Mesenteric fat pad (tissue), 1 donor: ENCODE data around the gene CTDSPL2. TPM values are rescaled to one million over a fixed set of nuclear protein-coding genes. Genes with fewer than 3 reads are reported as not detected.
"Not testable (repeated sequence)": the region's sequence is repeated elsewhere in the genome, so short reads cannot be mapped to it uniquely, and the experiment has no call there.

Experiments
- DNase-seq: peaks from one replicate; pipeline ENCODE4 v3.0.0-alpha.2; 2020; ENCODE audit warnings: low spot score
- long read RNA-seq: library from polyadenylated mRNA; unstranded; transcript quantifications from one replicate; pipeline ENCODE4 v2.0.0, GENCODE V29; 2020
- total RNA-seq: library from RNA; stranded (reverse); fragmentation: NEBNext Ultra II Directional; extraction: Animal tissue kit (Norgen Biotek cat#: 25700); gene quantifications from one replicate; pipeline ENCODE4 v1.2.1, GENCODE V29; 2021
- donor health status: DM: yes; HTN: yes; CAD: no.

CTDSPL2 gene
- total RNA-seq, result 26.1 TPM
- long read RNA-seq, full-length matches to known transcripts, result 2 of 44 reads
- long read RNA-seq, partial matches to known transcripts, result 36 of 44 reads
- long read RNA-seq, other reads (novel, unspliced or antisense), result 6 of 44 reads

DNA sequence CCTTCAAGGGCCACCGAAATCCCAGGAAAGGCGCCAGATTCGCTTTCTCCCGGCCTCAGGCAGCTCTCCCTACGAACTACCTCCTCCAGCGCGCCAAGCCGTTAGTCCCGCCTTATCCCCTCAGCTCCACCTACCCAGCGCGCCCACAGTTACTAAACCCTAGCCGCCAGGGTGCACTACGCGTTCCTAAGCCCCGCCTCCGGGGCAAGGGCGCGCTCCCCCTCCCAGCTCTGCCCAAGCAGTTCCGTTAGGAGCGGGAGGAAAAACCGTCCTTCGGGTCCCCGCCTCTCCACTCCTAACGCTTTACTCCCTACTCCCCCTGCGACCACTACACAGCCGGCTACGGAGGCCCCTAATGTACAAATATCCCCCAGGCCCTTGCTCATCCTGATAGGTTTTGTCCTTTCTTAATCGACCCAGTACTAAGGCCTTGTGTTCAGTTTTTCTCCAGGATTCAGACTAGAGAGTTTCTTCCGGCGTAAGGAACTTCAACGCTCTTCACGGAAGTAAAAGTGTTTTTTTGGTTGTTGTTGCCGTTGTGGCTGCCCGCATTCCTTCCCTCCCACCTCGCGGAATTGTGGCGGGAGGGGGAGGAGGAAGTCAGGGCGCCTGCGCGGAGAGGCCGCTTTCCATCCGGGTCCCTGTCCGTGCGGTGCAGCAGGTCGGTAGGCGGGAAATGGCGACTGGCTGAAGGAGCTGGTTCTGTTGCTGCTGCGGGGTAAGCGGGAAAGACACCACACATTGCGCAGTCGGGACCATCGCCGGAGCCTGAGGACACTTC is at the start of gene CTDSPL2:
Gene CTDSPL2, plus strand, starts transcription at position 655 of the 781 bp plus-strand sequence. CDS start 31,386 bp downstream, outside the sequence.
- peak; percentile 99 for DNase-seq

DNA sequence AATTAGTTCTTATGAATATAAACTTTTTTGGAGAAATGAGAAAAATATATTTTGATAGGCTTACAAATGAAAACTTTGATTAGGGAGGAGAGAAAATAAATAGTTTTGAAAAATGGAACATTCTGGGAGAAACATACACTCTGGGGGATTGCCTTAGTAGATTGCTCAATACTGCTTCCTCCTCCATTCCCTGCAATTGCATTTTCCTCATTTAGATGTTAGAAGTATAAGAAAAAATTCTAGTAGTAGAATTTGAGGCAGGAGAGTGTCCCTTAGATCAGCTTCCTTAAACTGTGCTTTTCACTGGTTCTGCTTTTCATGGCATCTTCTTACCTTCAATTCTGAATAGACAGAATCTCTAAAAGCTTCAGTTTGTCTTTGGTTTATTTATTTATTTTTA is 46.2 kb upstream of the CTDSPL2 start:
- no peak for DNase-seq

DNA sequence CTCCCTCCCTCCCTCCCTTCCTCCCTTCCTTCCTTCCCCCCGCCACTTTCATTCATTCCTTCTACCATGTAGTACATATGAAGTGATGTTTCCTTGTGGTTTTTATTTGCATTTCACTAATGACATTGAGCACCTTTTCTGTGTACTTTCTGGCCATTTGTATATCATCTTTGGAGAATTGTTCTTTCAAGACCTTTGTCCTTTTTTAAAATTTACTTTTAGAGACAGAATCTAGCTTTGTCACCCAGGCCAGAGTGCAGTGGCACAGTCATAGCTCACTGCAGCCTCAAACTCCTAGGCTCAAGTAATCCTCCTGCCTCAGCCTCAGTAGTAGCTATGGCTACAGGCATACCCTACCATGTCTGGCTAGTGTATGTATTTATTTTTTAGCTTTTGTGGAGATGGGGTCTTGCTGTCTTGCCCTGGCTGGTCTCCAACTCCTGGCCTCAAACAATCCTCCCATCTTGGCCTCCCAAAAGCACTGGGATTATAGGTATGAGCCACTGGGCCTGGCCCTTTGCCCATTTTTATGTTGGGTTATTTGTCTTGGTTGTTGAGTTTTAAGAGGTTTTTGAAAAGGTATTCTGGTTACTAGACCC is 42.0 kb upstream of the CTDSPL2 start:
- no peak for DNase-seq

DNA sequence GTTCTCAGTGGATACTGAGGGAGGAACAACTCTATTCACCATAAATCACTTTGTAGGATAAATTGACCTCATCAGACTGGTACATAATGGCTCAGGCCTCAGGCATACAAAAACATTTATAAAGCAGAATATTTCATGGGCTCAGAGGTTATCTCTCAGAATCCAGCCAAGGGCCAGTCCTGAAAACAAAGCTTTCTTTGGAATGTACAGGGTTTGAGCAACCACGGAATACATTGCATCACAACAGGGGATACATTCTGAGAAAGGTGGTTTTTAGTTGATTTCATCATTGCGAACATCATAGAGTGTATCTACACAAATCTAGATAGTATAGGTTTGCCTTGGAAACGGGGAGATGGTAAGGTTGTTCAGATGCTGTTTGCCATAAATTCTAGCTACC is 33.4 kb upstream of the CTDSPL2 start:
- no peak for DNase-seq

DNA sequence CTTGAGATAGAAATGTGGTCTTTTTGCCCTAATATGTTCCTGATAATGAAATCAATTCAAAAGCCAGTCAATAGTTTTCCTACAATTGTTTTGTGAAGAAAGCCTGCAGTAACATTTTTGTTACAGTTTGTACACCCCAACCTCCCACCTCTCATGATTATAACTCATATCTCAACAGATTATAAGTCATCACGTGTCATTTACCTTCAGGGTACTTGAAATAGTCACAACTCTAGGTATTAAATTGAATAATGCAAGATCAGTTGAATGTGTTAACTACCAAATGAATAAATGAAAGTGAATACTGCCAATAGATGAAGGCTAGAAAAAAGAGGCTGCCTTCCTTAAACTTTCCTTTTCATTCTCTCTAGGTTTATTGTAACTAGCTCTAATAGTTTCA is 32.9 kb upstream of the CTDSPL2 start:
- DNase-seq, result no peak

DNA sequence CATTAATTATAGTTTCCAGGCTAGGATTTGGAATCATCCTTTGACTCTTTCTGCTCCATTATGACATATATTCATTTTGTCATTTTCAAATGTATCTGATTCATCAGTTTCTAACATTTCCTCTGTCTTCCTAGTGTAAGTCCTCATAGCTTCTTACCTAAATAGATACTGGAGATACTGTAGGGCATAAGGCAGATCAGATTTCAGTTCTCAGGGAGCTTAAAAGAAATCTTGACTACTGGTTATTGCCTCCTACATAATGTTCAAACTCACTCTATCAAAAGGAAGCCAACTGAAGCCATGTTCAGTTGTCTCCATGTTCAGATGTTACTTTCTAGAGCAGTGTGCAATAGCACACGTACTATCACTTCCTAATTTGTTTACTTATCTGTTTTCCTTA is 29.6 kb upstream of the CTDSPL2 start:
- no peak for DNase-seq

DNA sequence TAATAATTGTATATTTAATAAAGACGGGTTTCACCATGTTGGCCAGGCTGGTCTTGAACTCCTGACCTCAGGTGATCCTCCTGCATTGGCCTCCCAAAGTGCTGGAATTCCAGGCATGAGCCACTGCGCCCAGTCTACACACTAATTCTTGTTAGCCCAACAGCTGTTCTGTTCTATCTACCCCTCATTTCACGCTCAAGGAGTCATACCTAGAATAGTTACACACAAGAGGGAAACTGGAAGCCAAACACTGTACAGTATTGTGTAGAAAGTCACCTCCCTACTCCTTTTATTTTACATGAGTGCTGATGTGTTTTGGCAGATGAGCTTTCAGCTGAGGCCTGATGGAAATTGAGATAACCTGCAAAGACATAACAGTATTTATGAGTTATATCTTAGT is 13.4 kb upstream of the CTDSPL2 start:
- no peak for DNase-seq

DNA sequence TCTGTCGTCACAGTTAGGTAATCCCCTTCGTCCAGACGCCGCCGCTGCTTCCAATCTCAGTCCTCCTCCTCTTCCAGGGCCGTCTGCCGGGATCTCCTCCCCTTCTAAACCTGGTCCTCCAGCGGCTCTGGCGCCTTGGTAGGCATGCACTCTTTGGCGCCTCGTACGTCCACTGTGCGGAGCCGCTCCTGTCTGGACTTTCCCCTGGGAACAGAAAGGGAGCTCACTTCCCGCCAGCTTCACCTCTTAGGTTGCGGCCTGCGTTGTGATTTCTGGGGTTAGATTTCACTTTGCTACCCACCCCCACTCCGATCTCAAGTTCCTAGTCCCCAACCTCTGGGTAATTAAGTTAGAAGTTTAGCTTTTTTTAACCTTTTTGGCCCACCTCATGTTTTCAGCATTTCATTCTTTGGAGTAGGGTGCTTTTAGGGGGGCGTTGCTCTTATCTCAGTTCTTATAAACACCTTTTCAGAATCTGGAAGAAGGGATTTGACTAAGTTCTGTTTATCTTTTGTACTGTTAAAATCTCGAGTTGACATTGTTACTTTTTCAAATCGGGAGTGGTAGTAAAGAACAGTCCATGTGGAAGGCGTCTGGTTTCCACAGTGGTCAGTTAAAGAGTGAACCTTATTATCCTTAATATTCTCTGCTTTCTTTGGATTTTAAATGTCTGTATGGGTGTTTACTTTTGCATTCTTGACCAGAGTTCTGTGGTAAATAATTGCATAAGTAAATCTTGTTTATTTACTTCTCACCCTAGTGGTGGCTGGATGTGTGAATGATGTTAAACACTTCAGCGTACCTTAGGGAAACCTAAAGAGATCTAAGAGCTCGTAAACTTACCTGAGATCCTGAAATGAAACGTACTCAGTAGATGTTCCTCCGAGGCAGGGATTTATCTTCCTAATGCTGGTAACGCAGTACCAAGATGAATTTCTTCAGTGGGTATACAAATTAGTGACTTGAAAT is 611 bp downstream of the CTDSPL2 start:
- no peak for DNase-seq

DNA sequence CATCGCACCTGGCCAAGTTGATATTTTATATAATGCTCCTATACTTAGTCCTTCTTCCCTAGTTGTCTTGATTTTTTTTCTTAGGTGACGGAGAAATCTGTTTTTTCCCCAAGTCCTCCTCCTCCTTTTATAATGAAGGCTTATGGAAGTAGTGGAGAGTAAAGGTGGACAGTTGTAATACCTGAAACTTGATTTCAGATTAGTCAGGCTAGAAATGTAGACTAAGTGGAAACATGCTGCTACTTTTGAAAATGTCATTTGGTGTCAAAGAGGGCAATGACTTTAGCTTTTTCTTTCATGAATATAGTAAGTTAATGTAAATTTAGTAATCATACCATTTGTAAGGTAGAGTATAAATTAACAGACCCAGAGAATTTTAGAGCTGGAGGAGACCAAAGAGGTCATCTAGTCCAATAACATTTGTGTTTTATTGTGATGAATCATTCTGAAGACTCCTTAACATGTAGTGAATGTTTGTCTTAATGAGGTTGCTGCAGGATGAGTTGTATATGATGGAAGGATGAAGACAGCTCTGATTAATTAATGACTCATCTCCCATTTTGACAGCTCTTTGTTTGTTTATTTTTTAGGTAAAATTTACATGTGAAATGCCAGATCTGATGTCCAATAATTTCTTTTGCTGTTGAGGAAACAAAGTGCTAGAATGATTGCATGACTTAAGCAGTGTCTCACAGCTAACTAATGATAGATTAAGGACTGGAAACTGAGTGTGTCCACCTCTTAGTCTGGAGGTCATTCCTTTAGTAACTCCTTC is 8.7 kb downstream of the CTDSPL2 start:
- DNase-seq, result no peak

DNA sequence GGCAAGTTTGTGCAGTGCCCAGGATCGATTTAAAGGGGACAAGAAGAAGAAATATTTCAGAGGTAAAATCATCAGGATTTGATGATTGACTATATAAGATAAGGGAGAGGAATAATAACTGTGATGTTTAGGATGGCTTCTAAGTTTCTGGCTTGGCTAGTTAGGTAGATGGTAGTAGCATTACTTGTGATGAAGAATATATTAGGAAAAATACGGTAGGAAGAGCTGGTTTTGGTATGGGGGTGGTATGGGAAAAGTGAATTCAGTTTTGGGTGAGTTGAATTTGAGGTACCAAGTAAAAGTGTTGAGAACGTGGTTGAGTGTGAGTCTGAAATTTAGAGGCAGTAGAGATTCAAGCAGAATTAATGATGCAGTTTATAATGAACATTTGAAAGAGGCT is 11.0 kb downstream of the CTDSPL2 start:
- no peak for DNase-seq

DNA sequence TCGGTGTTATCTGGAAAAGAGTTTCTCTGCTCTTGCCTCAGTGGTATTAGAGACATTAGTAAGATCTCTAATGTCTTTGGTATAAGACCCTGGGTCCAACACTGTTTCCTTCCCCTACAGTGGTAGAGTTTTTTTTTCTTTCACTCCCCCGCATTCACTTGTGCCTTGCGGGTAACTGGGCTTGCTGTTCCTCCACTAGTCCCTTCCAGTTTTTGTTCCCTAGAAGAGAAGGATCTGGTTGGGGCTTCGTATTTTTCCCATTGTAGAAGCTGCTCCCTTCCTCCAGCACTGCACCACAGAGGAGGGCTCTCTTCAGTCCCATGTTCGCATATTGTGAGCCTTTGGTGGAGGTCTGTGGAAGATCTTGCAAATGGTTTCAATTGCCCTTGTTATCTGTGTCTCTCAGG is 13.7 kb downstream of the CTDSPL2 start:
- DNase-seq, result no peak

DNA sequence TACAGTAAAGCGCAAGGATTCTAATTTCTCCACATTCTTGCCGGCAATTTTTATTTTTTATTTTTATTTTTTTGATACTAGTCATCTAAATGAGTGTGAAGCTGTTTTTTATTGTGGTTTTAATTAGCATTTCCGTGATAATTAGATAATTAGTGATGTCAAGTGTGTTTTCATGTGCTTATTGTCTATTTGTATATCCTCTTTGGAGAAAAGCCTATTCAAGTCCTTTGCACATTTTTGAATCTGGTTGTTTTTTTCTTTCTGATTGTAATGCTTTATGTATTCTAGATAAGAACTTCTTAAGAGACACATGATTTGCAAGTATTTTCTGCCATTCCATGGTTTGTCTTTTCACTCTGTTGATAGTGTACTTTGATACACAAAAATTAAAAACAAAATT is 16.1 kb downstream of the CTDSPL2 start:
- DNase-seq, result no peak

DNA sequence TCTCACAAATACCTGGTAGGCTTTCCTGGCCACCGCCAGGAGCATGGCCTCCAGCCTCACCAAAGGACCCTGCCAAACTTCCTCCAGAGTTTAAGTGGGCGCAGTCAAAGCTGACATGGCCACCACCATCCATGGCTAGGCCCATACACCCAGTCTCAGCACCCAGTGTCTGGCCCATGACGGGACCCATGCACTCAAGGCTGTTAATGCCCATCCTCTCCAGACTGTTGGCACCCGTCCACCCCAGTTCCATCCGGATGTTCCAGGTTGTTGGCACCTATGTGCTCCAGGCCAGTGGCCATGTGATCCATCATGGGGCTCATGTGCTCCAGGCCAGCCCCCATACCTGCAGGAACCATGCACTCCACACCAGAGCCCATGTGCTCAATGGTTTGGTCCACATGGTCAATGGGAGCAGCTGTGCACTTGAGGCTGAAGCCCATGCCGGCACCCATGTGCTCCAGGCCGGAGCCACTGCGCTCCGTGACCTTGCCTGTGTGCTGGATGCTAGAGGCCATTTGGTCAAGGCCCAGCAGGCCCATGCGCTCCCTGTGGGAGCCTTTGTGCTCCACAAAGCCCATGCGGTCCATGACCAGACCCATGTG is 20.4 kb downstream of the CTDSPL2 start:
- no peak for DNase-seq

DNA sequence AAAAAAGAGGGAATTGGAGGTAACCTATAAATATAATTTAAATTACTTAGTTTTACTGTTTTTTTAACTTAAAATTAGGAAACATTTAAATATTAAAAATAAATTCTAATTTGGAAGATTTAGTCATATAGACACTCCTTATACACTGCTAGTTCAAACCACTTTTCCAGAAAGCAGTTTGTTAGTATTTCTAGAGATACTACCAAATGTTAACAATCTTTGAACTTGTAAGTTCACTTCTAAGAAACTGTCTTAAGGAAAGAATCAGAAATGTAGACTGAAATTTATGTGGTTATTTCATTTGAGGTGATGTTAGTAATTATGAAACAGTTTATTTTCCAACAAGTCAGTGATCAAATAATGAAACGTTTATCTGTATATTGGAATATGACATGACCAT is 22.7 kb downstream of the CTDSPL2 start:
- DNase-seq, result no peak

DNA sequence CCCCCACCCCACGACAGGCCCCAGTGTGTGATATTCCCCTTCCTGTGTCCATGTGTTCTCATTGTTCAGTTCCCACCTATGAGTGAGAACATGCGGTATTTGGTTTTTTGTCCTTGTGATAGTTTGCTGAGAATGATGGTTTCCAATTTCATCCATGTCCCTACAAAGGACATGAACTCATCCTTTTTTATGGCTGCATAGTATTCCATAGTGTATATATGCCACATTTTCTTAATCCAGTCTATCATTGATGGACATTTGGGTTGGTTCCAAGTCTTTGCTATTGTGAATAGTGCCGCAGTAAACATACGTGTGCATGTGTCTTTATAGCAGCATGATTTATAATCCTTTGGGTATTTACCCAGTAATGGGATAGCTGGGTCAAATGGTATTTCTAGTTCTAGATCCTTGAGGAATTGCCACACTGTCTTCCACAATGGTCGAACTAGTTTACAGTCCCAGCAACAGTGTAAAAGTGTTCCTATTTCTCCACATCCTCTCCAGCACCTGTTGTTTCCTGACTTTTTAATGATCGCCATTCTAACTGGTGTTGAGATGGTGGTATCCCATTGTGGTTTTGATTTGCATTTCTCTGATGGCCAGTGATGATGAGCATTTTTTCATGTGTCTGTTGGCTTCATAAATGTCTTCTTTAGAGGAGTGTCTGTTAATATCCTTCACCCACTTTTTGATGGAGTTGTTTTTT is 26.3 kb downstream of the CTDSPL2 start:
- not testable (repeated sequence) for DNase-seq

DNA sequence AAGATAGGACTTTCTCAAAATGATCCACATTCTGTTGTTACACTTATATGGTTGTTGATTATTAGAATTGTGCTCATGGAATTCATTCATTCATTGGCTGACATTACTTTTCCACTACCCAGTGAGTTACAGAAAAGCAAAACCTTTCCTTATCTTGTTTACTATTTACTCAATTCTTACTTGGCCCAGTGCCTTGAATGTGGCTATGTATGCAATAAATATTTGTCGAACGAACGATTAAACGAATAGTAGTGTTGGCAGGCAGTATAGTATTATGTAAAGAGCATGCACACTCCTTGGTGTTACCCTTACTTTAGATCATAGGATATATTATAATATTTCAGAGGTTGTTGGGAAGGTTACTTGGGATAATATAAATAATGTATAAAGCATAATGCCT is 31.0 kb downstream of the CTDSPL2 start:
- DNase-seq, result no peak

DNA sequence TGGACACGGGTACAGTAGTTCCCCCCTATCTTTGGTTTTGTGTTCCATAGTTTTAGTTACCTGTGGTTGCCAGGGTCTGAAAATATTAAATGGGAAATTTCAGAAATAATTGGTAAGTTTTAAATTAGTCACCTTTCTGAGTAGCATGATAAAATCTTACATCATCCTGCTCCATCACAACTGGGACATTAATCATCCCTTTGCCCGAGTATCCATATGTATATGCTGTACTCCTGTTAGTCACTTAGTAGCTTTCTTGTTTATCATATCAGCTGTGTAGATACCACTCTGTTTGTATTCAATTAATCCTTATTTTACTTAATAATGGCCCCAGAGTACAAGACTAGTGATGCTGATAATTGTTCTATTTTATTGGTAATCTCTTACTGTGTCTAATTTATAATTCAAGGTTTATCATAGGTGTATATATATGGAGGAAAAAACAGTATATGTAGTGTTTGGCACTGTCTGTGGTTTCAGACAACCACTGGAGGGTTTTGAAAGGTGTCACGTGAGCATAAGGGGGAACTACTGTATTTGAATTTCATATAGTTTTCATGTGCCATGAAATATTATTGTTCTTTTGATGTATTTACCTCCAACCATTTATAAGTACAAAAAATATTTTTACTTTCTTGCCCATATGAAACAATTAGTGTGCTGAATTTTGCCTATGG is 41.4 kb downstream of the CTDSPL2 start:
- DNase-seq, result no peak

DNA sequence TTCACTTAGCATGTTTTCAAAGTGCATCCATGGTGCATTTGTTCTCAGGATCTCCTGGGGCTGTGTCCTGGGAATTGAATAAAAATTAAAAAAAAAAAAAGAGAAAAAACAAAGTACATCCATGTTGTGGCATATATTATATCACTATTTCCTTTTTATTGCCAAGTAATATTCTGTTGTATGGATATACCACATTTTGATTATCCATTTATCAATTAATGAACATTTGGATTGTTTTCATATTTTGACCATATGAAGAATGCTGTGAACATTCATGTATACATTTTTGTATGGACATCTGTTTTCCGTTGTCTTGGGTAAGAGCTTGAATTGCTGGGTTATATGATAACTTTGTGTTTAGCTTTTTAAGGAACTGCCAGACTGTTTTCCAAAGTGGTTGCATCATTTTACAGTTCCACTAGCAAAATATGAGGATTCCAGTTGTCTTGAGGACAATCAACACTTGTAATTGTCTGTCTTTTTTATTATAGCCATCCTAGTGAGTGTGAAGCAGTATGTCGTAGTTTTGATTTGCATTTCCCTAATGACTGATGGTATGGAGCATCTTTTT is 44.5 kb downstream of the CTDSPL2 start:
- DNase-seq, result no peak

DNA sequence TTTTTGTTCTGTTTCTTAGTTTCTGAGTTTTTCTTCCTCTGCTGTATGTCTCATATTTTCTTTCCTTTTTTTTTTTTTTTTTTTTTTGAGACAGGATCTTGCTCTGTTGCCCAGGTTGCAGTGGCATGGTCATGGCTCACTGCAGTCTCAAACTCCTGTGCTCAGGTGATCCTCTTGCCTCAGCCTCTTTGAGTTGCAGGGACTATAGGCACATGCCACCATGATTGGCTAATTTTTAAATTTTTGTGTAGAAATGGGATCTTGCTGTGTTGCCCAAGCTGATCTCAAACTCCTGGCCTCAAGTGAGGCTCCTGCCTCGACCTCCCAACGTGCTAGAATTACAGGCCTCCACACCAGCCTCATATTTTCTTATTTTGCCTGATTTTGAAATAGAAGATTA is 51.9 kb downstream of the CTDSPL2 start:
- no peak for DNase-seq
